HepG2 (cell line): Measurements from ENCODE around the gene AKR1C4. TPM values are rescaled to one million over a fixed set of nuclear protein-coding genes. Genes with fewer than 3 reads are reported as not detected.

Experiments used
- CEBPG ChIP-seq: IDR thresholded peaks from 2 replicates; pipeline ENCODE4 v1.6.1; 2016
- ETV5 ChIP-seq: IDR thresholded peaks from 2 replicates; pipeline ENCODE4 v1.6.1; 2018; ENCODE audit warnings: missing biosample characterization, missing genetic modification reagents, inconsistent platforms, borderline replicate concordance
- FOXO4 ChIP-seq: sonication (generic); formaldehyde crosslinking; conservative IDR thresholded peaks from 2 replicates; pipeline ENCODE4 v1.8.1; 2023; ENCODE audit warnings: missing genetic modification reagents
- GATAD2A ChIP-seq: IDR thresholded peaks from 2 replicates; pipeline ENCODE4 v1.6.1; 2016
- HNRNPK ChIP-seq: fragments of 200-400 bp; formaldehyde crosslinking; IDR thresholded peaks from 2 replicates; pipeline ENCODE4 v1.6.1; 2018; ENCODE audit warnings: low read length, low read depth, moderate library complexity, mild to moderate bottlenecking; ENCODE audit not compliant: poor library complexity, severe bottlenecking
- JDP2 ChIP-seq: sonication (generic); formaldehyde crosslinking; IDR thresholded peaks from 2 replicates; pipeline ENCODE4 v1.8.1; 2022; ENCODE audit warnings: missing genetic modification reagents, borderline replicate concordance
- LCORL ChIP-seq, 2 experiments: fragments of 450-650 bp in 1 of 2; sonication (generic) in 1 of 2; formaldehyde crosslinking in 1 of 2; IDR thresholded peaks; 2 replicates each; pipeline versions ENCODE4 v1.5.0 to v1.6.1; 2017 to 2020; ENCODE audit warnings: antibody characterized with exemption in 1 of 2, missing genetic modification reagents in 1 of 2
- NFE2 ChIP-seq: sonication (generic); formaldehyde crosslinking; IDR thresholded peaks from 2 replicates; pipeline ENCODE4 v1.4.0; 2020; ENCODE audit warnings: missing genetic modification reagents
- NRL ChIP-seq: sonication (generic); formaldehyde crosslinking; IDR thresholded peaks from 2 replicates; pipeline ENCODE4 v1.5.0; 2020; ENCODE audit warnings: missing genetic modification reagents, mild to moderate bottlenecking, moderate library complexity, borderline replicate concordance
- ONECUT2 ChIP-seq: sonication (generic); formaldehyde crosslinking; IDR thresholded peaks from 2 replicates; pipeline ENCODE4 v1.4.0; 2020; ENCODE audit warnings: missing genetic modification reagents
- PAX8 ChIP-seq: sonication (generic); formaldehyde crosslinking; IDR thresholded peaks from 2 replicates; pipeline ENCODE4 v1.8.0; 2022; ENCODE audit warnings: mild to moderate bottlenecking, missing genetic modification reagents, borderline replicate concordance
- PHF5A ChIP-seq: IDR thresholded peaks from one replicate; pipeline ENCODE4 v1.6.1; 2018; ENCODE audit warnings: low read depth, missing genetic modification reagents; ENCODE audit not compliant: unreplicated experiment
- RFX1 ChIP-seq: fragments of 450-650 bp; IDR thresholded peaks from 2 replicates; pipeline ENCODE4 v1.6.1; 2017
- SNAI1 ChIP-seq: sonication (generic); formaldehyde crosslinking; IDR thresholded peaks from 2 replicates; pipeline ENCODE4 v1.5.0; 2020; ENCODE audit warnings: mild to moderate bottlenecking, missing genetic modification reagents, borderline replicate concordance
- TOPORS ChIP-seq: sonication (generic); formaldehyde crosslinking; IDR thresholded peaks from 2 replicates; pipeline ENCODE4 v1.8.0; 2023; ENCODE audit warnings: mild to moderate bottlenecking, missing genetic modification reagents
- XRCC5 ChIP-seq: fragments of 200-400 bp; formaldehyde crosslinking; optimal IDR thresholded peaks from 2 replicates; pipeline ENCODE3; 2017; ENCODE audit warnings: mild to moderate bottlenecking, low read length
- ZBTB25 ChIP-seq: IDR thresholded peaks from 2 replicates; pipeline ENCODE4 v1.6.1; 2018; ENCODE audit warnings: missing genetic modification reagents
- ZNF281 ChIP-seq: sonication (generic); formaldehyde crosslinking; IDR thresholded peaks from 2 replicates; pipeline ENCODE4 v1.4.0; 2020; ENCODE audit warnings: missing genetic modification reagents, borderline replicate concordance
- ZNF503 ChIP-seq: sonication (generic); formaldehyde crosslinking; IDR thresholded peaks from 2 replicates; pipeline ENCODE4 v1.4.0; 2020; ENCODE audit warnings: missing genetic modification reagents
- ZNF569 ChIP-seq: sonication (generic); formaldehyde crosslinking; IDR thresholded peaks from 2 replicates; pipeline ENCODE4 v1.5.0; 2020; ENCODE audit warnings: mild to moderate bottlenecking, missing genetic modification reagents, moderate library complexity, borderline replicate concordance
- ZNF570 ChIP-seq: sonication (generic); formaldehyde crosslinking; IDR thresholded peaks from 2 replicates; pipeline ENCODE4 v1.4.0; 2020; ENCODE audit warnings: mild to moderate bottlenecking, missing genetic modification reagents, borderline replicate concordance
- ZSCAN21 ChIP-seq: sonication (generic); formaldehyde crosslinking; IDR thresholded peaks from 2 replicates; pipeline ENCODE4 v1.8.0; 2022; ENCODE audit warnings: mild to moderate bottlenecking, missing genetic modification reagents, moderate library complexity, borderline replicate concordance
- ZSCAN25 ChIP-seq: sonication (generic); formaldehyde crosslinking; IDR thresholded peaks from 2 replicates; pipeline ENCODE4 v1.8.0; 2022; ENCODE audit warnings: mild to moderate bottlenecking, missing genetic modification reagents
- polyA plus RNA-seq, 8 experiments: library from polyadenylated mRNA; depleted of rRNA in 3 of 8; stranded (reverse) in 7 of 8; unstranded in 1 of 8; fragments of >200 nt; fragmentation: Illumina TruSeq in 4 of 8; extraction: Trizol in 4 of 8; gene quantifications; 2 replicates each; pipeline versions ENCODE4 v1.2.1 to v1.2.3, GENCODE V29; 2011 to 2016; ENCODE audit warnings: low read depth in 4 of 8, missing spikeins in 1 of 8, mixed read lengths in 1 of 8; ENCODE audit not compliant: insufficient read depth in 1 of 8
- total RNA-seq, 5 experiments: library from RNA; depleted of rRNA; stranded (reverse); fragments of >200 nt; fragmentation: Illumina TruSeq; extraction: Trizol; gene quantifications; 2 replicates each; pipeline ENCODE4 v1.2.3, GENCODE V29; 2016; ENCODE audit warnings: low read depth in 1 of 5

Gene AKR1C4
- total and polyA plus RNA-seq, 2 of the 13 experiments (the other 11 are each of a cell fraction or from before 2014, with no cell fraction given): 0.18 to 1.3 TPM

- TF ChIP-seq NRL (CRISPR knock-in tag) (no peak), ETV5 (CRISPR knock-in tag) (no peak; the same call in 1 of the 2 replicates), ZNF503 (CRISPR knock-in tag) (0 out of 2 replicates have a peak, but pooled peaks have one; percentile 33), ZNF281 (CRISPR knock-in tag) (peak; percentile 41; the same call in 1 of the 2 replicates), GATAD2A (CRISPR knock-in tag) (peak; percentile 90), ONECUT2 (peak; percentile 43; the same call in 1 of the 2 replicates), ZNF570 (no peak), RFX1 (no peak), SNAI1 (no peak), LCORL (IDR thresholded peaks at IDR 0.05) (peak; percentile 90), LCORL (CRISPR knock-in tag; IDR thresholded peaks at IDR 0.05) (peak; percentile 77), ZNF569 (no peak), XRCC5 (no peak), NFE2 (CRISPR knock-in tag) (peak; percentile 86; the same call in 1 of the 2 replicates), FOXO4 (CRISPR knock-in tag) (no peak), HNRNPK (peak; percentile 47), PAX8 (CRISPR knock-in tag) (0 out of 2 replicates have a peak, but pooled peaks have one; percentile 72), CEBPG (peak; percentile 77), ZSCAN25 (CRISPR knock-in tag) (no peak), TOPORS (CRISPR knock-in tag) (no peak), JDP2 (CRISPR knock-in tag) (no peak), ZSCAN21 (CRISPR knock-in tag) (no peak), PHF5A (no peak), ZBTB25 (no peak)
Measured at GRCh38 chr10:5147981-5148677, 48.5 kb upstream of the AKR1C4 start (continued).
